Left forelimb (tissue), 1 donor: ENCODE data around the gene GALC.

ENCODE experiments used
- DNase-seq: peaks from one replicate; pipeline ENCODE4 v3.0.0-alpha.2; 2018; ENCODE audit warnings: low spot score

The GALC gene

DNA sequence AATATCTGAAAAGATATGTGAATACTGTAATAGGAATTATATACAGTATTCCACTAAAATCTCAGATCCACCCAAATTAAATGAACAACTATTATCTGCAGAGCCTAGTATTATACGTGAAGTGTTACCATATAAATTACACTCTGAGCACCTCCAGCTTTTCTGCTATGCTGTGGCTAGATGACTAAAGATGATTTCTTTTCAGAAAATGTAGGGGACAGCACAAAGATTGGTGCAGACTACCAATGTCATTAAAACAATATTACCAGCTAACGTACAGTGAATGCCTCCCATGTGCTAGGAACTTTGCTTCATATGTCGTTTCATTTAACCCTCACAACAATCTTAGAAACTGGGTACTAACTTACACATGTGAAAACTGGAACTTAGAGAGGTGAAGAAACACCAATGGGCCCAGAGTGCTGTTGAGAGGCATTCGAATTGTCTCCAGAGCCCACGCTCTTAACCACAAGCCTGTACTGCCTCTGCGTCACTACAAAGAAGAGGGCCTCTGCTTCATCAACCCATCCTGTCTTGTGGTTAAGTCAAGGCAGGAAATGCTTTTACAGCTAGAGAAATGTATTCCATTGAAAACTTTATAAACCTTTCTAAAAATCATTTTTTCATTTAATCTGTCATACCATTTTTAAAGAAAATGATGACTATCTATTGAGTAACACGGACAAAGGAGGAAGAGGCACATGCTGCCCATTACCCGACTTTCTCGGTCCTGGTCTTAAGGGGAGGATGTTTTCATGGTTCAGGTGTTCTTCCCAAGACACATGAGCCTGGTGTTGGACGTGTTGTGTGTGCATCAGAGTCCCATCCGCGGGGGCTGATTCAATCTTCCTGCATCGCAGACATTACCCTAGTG lies 13.2 kb upstream of the GALC start:
- no peak for DNase-seq

DNA sequence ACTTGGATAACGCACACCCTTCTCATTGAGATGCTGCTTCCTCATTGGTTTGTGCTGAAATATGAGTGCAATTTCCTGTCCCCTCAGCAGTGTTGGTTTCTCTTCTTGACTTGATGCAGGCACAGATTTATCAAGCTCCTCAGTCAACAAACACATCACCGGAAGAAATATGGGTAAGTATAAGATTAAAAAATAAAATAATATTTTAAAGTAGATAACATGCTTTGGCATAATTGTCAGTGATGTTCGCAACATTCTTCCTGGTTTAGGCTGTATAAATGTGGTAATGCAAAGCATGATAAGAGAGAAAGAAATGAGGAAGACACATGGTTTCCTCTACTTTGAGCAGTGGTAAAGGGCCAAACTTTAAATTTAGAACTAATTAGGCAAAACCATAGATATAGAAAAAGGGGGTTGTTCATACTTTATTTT lies 12.1 kb upstream of the GALC start, which contains the start of gene GPR65:
Gene GPR65, plus strand, starts transcription at position 86 of the 432 bp plus-strand sequence. CDS start 5,713 bp downstream, outside the sequence.
- DNase-seq: no peak

DNA sequence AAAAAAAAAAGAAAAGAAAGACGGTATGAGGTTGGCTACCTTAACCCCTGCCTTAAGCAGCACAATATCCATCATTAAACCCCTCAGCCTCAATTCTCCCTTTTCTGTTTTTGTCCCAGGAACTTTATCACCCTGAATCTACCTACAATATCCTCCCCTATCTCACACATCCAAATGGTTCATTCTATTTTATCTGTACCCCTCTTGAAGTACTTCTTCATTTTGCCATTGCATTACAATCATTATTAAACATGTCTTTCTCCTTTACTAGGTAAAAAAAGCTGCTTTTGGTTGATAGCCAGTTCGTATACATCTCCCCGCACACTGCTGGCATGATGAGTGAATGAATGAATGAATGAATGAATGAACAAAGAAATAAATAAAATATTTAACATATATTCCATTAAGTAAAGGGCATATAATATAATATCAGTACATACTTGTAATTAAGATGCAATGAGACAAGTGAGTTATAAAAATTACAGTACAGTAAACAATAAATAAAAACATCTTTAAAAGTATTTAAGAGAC lies 11.6 kb upstream of the GALC start:
- no peak for DNase-seq

DNA sequence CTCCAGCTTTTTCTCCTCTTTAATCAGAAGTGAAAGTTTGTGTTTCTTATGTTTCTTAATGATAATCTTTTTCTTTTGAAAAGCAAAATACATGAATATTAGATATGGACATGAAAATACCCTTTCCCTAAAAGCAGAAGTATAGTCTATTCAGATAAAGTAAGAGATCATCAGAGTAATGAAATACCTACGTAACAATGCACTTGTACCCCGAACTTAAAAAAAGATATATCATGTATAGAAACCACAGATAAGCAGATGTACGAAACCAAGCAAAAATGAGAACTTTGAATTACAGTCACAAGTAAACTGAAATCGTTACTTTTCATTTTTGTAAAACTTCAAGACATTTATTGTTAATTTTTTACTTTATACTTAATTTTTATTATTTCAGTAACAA lies 10.4 kb upstream of the GALC start:
- DNase-seq: no peak

DNA sequence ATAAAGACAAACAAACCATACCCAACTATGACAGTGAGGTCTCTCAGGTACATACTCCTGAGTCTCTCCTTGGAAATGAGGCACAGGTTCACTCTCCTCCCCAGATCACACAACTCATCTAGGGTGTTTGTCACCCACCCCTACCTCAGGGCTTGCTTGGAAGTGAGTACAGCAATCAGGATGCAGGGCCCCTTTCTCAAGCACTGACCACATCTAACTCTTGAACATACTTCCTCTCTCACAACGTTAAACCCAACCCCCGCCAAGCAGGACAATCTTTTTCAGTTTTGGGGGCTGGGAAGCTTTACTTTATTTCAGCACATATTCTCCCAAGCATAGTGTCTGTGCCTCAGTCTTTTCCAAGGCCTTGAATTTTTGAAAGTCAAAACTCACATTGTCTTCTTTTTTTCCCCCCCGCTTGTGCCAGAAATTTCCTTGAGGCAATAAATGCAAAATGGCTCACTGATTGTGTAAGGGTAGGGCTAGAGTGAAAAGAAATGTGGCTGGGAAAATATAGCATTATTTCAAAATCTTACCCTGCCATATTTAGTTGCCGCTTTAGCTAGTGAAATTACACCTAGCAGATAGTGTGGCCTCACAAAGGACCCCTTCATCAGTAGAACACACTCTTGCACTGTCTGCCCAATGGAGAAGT lies 9.6 kb upstream of the GALC start:
- no peak for DNase-seq

DNA sequence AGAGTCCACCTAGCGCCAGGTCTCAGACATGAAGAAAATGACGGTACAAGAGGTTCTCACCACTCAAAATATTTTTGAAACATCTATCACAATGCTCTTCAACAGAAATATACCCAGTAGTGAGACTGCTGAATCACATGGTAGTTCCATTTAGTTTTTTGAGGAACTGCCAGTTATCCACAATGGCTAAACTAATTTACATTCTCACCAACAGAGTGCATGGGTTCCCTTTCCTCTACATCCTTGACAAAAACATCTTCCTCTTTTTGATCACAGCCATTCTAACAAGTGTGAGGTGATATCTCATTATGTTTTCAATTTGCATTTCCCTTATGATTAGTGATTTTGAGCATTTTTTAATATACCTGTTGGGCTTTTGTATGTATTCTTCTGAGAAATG lies 6.3 kb upstream of the GALC start:
- no peak for DNase-seq

DNA sequence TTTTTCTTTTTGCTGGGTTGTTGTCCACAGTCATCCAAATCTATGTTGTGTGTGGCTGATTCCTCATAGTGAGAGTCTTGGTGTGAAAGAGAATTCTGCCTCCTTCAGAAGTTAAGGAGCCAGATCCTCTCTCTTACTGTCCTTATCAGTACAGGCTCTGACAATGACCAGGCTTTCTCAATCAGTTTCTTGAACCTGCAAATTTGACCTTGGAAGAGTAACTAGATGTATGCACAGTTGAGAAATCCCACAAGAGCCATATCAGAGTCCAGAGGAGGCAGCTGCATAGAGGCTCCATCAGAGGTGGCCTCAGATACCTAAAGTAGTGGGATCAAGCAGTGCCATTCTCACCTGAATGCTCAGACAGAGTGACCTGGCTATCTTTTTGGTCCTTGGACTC lies 5.5 kb upstream of the GALC start:
- DNase-seq: no peak

DNA sequence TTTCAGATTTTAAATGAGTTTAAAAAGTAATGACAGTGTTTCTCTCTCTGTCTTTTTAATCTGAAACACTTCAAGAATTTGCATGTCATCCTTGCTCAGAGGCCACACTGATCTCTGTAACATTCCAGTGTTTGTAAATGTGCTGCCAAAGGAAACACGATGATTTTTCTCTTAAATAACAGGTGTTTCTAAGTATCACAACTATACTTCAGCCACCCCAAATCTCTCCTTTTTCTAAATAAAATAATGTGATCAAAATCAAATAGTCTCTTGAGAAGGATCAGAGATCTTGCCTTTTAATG lies 3.3 kb upstream of the GALC start:
- no peak for DNase-seq

DNA sequence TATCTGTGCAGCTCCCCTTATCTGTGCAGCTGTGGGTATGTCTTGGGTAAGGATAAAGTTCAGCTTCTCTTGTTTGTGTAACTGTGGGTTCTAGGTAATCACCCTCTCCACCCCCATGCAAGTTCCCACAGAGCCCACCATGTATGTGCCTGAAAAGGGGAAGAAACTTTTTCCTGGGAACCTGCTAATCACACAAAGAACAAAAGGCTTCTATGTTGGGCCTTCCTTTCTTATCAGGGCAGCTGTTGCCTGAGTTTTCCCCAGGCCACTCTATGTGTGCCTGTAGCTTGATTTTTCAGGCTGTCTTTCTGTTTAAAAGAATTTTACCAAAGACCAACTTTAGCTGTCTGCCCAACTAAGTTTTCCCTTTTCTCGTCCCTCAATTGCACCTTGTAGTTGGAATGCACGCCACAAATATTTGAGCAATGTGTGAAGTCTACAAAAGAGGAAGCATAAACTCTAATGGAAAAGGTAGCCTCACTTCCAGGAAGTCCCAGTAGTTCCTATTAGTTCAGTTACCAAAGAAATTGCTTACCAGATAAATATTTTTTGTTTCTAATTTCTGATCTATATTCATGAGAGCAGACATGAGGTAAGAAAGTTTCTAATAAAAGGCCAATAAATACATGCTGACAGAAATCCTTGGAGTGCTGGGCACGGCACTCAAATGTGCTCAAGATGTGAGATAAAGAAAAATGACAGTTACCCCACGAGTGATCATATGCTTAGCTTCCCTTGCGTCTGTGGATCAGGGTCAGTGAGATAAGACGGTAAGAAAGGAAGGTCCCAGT lies 2.7 kb upstream of the GALC start:
- no peak for DNase-seq

DNA sequence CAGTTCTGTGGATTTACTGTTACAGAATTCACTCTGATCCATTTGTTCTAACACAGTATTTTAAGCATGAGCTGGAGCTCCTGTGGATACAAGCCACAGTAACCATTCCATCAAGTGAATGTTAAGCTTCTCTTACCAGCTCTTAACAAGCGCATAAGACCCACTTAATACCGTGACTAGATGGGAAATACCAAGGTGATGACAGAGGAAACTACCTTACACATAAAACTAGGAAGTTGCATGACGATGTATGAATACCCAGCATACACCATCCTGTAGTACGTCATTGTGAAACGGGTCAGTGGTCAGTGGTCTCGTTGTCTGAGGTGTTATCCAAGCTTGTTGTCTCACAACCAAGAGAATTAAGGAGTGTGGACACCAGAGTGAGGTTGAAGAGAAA lies 2.0 kb upstream of the GALC start:
- DNase-seq: no peak

DNA sequence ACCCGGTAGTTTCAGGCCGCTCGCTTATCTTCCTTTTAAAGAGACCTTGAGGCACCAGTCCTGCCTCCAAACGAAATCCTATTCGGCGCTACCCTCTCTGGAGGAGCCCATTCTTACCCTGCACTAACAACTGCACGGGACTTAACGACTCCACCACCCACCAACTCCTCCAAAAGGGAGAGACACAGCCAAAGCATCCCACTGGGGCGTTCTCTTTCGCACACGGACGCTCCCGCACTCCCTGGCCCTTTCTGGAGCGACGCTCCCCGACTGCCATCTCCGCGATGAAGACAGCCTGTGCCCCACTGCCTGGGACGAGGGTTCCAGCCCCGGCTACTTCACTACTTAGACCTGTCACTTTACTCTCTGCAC lies 650 bp downstream of the GALC start:
- no peak for DNase-seq

DNA sequence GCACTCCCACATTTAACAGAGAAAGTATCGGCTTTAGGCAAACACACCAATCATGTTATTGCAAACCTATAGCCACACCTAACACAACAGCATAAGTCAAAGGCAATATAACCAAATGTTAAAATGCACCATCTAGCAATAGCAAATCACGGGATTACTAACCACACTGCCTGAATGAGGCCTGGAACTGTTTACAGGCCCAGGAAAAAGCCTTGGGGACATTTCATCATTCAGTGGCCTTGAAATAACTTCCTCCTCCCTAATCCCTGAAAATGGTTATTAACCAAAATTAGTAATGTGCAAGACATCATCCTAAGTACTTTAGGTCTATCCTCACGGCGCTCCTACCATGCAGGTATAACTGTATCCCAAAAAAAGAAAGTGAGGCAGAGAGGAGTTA lies 2.3 kb downstream of the GALC start:
- DNase-seq: no peak

DNA sequence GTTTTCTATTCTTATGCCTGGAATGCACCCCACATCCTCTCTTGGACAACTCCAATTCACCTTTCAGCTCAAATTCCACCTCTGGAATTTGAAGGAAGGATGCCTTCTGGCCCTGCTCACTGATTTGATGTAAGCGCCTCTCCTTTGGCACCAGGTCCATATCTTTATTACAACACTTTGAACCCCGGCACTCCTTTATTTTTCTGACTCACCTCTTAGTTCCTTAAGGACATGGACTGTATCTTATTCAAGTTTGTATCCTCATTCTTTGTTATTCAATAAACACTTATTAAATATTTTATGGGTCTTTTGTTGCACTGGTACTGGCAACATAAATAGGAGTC lies 3.1 kb downstream of the GALC start:
- no peak for DNase-seq

DNA sequence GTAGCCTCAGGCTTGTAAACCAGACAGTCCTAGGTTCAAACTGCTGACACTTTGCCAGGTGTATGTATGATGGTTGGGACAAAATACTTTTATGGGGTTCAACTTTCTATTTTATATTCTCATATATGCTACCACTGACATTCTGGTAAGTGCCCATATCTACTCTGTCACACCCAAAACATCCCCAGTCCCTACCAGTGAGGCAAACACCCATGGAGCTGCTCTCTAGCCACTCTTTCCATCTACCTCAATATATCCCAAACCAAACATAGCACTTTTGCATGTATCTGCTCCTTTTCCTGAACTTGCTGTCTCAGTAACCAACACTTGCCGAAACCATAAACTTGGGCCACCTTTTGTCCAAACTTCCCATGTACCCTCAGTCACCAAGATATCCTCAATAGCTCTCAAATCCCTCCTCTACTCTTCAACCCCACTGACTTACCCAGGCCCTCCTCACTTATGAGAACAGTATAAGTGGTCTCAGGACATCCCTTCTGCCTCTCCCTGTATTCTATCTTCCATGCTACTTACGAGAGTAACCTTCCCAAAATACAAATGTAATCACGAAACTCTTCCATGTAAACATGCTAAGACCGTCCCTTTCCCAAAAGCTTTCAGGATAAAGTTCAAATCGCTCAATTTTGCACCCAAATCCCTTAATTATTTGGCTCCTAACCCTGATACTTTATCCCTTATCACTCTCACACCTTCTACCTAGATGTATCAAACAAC lies 3.6 kb downstream of the GALC start:
- DNase-seq: no peak

DNA sequence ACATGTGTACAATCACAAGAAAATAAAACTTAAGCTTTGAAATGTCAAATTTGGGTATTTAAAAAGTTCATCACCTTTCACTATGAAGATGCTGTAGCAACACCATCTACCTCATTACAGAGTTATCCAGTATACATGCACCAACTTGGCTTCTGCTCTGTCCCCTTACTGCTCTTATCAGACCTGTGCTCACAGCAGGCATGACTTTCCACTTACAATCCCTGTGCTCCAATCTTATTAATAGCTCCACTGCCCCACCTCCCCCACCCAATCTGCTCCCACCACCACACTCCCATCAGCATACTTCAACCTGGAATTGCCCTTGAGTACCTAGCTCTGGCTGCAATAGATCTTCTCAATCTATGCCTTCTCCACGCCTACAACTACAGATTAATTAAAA lies 13.3 kb downstream of the GALC start:
- no peak for DNase-seq

DNA sequence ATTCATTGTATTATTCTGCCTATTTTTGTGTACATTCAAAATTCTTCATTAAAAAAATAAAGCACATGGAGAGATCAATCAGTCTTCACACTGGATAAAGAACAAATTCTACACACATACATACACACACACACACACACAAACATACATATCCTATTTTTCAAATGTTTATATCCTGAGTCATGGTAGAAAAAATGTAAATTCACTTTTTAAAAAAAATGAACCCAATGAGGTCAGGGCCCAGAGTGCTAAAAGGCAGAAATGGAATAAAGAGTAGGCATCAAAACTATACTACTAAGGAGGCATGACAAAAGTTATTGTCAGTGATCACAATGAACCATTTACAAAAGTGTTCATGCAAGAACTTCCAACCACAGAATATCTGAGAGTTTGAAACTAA lies 17.3 kb downstream of the GALC start:
- no peak for DNase-seq

DNA sequence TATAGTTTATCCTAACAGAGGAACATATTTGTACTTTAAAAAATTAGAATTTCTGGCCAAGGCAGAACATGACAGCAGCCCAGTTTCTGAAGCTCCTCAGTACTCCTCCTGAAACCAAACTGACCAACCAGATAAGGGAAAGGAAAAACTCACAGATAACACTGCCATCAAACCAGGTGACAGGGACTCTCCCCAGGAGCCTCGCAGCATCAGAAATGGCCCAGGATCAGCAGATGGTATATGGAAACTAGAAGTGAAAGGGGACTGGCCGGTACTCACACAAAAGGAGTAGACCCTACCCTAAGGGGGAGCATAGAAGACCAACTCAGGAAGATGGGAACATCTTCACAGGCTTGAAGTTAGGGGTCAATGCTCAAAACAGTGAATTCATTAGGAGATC lies 22.0 kb downstream of the GALC start:
- no peak for DNase-seq

DNA sequence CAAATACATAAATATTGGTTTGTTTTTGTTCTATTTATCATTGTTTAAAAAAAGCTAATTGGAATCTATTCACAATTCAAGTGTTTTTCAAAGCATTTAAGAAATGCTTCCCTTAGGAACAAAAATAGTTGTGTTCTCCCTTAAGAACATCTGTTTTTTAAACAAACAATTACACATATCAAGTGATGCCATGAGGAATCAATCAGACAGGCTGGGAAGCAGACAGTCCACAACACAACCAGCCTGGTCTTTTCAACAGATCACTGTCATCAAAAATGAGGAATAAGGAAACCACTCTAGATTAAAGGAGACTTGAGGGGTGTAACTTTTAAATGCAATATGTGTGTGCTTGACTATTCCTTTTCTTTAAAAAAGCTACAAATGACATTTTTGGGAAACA lies 25.5 kb downstream of the GALC start:
- DNase-seq: no peak

DNA sequence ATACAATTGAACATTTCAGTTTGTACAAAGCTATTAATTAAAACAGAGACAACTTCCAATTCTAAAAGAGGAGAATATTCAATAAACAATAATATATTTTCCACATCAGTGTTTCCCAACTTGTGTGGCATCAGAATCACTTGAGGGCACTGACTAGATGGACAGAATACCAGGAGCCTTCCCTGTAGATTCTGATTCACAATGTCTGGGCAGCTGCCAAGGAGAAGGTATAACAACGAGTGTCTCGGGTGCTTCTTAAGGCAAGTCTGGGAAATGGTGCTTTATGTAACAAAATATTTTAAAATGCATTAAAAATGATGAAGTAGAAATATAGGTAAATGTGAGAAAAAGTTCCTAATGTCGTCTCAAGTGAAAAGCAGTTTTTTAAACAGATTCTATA lies 26.2 kb downstream of the GALC start:
- no peak for DNase-seq

DNA sequence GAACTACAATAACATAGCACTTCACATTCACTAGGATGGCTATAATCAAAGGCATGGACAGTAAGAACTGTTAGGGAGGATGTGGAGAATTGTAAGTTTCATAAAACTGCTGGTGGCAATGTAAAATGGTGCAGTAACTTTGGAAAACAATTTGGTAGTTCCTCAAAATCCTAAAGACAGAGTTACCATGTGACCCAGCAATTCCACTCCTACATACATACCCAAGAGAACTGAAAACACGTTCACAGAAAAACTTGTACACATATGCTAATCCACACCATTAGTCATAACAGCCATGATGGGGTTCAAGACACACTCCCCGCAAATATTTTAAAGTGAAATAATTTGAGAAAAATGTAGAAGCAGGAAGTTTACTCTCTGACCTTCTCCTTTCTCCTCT lies 31.7 kb downstream of the GALC start:
- no peak for DNase-seq

DNA sequence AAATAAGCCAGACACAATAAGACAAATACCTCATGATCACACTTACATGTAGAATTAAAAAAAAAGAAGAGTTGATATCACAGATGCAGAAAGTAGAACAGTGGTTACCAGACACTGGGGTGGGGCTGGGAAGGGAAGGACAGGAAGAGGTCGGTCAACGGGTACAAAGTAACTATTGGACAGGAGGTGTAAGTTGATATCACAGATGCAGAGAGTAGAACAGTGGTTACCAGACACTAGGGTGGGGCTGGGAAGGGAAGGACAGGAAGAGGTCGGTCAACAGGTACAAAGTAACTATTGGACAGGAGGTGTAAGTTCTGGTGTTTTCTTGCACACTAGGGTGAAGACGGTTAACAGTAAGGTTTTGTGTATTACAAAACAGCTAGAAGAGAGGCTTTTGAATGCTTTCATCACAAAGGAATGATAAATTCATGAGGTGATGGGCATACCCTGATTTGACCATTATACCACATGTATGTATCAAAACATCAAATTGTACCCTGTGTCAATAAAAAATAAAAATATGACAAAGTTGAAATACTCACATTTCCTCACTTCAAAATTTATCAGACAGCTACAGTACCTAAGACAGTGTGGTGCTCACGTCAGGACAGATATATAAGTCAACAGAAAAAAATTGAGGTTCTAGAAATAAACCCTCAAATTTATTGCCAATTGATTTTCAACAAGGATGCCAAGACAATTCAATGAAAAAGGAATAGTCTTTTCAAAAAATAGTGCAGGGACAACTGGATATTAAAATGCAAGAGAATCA lies 32.8 kb downstream of the GALC start:
- DNase-seq: no peak
